A549 (cell line): ENCODE data around the gene SNX19.

Experiments
- FOSB ChIP-seq: fragments of 250-450 bp; sonication (Bioruptor Pico); IDR thresholded peaks from 2 replicates; pipeline ENCODE4 v1.5.0; 2020; ENCODE audit warnings: mild to moderate bottlenecking, moderate library complexity
- FOSL2 ChIP-seq, 2 experiments: fragments of 450-650 bp in 1 of 2; fragments of >200 bp in 1 of 2; sonication (Bioruptor Twin) in 1 of 2; formaldehyde crosslinking; IDR thresholded peaks; 2 replicates each; pipeline versions ENCODE4 v1.5.0 to v1.6.1; 2016 to 2020; ENCODE audit warnings: mild to moderate bottlenecking in 1 of 2, moderate library complexity in 1 of 2
- JUN ChIP-seq, 2 experiments: fragments of >200 bp; sonication (Bioruptor Twin); formaldehyde crosslinking; IDR thresholded peaks; 2 replicates in 1 of 2; 3 replicates in 1 of 2; pipeline ENCODE4 v1.6.1; 2016 to 2017
- NFE2L2 ChIP-seq: fragments of 150-350 bp; conservative IDR thresholded peaks from 2 replicates; pipeline ENCODE4 v1.6.1; 2014; ENCODE audit warnings: low read length
- PHF8 ChIP-seq: fragments of 200-600 bp; sonication (generic); IDR thresholded peaks from 2 replicates; pipeline ENCODE4 v1.6.1; 2016; ENCODE audit warnings: low read depth, mild to moderate bottlenecking, antibody characterized with exemption, moderate library complexity, borderline replicate concordance
- POLR2A ChIP-seq: IDR thresholded peaks from 2 replicates; pipeline ENCODE4 v1.6.1; 2012; ENCODE audit warnings: mild to moderate bottlenecking, low read length
- POLR2AphosphoS2 ChIP-seq: conservative IDR thresholded peaks from 2 replicates; pipeline ENCODE4 v1.6.1; 2012; ENCODE audit warnings: low read length, improper control_type of control experiment, inconsistent platforms
- RAD21 ChIP-seq, 2 experiments: fragments of >200 bp in 1 of 2; sonication (Bioruptor Twin) in 1 of 2; formaldehyde crosslinking in 1 of 2; IDR thresholded peaks in 1 of 2; conservative IDR thresholded peaks in 1 of 2; 2 replicates in 1 of 2; 3 replicates in 1 of 2; pipeline ENCODE4 v1.6.1; 2012 to 2018; ENCODE audit warnings: inconsistent platforms in 1 of 2
- RARB ChIP-seq: fragments of 250-450 bp; sonication (Bioruptor Pico); IDR thresholded peaks from 2 replicates; pipeline ENCODE4 v1.8.0; 2021; ENCODE audit warnings: mild to moderate bottlenecking, moderate library complexity
- SMC3 ChIP-seq: fragments of >200 bp; sonication (Bioruptor Twin); formaldehyde crosslinking; IDR thresholded peaks from 3 replicates; pipeline ENCODE4 v1.6.1; 2018; ENCODE audit warnings: inconsistent platforms
- ZSCAN20 ChIP-seq: fragments of 250-450 bp; sonication (Bioruptor Pico); IDR thresholded peaks from 2 replicates; pipeline ENCODE4 v1.8.0; 2022; ENCODE audit warnings: mild to moderate bottlenecking, moderate library complexity
- TF ChIP-seq, protein P1 (sequence below): fragments of >200 bp; sonication (Bioruptor Twin); formaldehyde crosslinking; IDR thresholded peaks from 3 replicates; pipeline ENCODE4 v1.5.1; 2016
- TF ChIP-seq, protein P2 (sequence below): fragments of 200-600 bp; sonication (generic); IDR thresholded peaks from 2 replicates; pipeline ENCODE4 v1.6.1; 2016; ENCODE audit warnings: antibody characterized with exemption, mild to moderate bottlenecking, moderate library complexity
- TF ChIP-seq, protein P3 (sequence below): fragments of >200 bp; sonication (Bioruptor Twin); formaldehyde crosslinking; IDR thresholded peaks from 3 replicates; pipeline ENCODE4 v1.6.1; 2016

DNA sequence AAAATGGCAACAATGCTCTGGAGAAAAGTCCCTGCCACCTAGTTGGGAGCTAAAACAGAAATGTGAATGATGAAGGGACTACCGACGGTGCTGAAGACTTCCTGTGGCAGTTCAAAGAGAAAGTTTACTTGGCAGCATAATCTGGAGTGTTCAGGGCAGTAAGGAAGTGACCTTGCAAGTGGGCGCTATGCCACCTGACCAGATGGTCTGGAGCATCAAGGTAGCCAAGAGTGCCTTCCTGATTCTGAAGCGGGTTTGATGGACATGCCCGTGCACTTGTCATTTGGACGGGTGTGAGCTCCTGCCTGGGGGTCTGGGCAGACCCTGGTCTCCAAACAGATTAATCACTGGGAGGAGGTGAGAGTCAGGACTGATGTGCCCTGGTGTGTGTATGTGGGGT lies 1.8 kb upstream of the SNX19 start:
- TF ChIP-seq POLR2A (no peak), RAD21 (conservative IDR thresholded peaks at IDR 0.05 in 1 of 2, IDR thresholded peaks at IDR 0.05 in 1 of 2) (no peak), NFE2L2 (no peak), ZSCAN20 (CRISPR knock-in tag) (no peak), FOSL2 (IDR thresholded peaks at IDR 0.05) (no peak), FOSL2 (CRISPR knock-in tag; IDR thresholded peaks at IDR 0.05) (no peak), POLR2AphosphoS2 (no peak), SMC3 (no peak), JUN (IDR thresholded peaks at IDR 0.05) (no peak), PHF8 (no peak), RARB (CRISPR knock-in tag) (no peak), FOSB (no peak)
- TF ChIP-seq, protein P1, sequence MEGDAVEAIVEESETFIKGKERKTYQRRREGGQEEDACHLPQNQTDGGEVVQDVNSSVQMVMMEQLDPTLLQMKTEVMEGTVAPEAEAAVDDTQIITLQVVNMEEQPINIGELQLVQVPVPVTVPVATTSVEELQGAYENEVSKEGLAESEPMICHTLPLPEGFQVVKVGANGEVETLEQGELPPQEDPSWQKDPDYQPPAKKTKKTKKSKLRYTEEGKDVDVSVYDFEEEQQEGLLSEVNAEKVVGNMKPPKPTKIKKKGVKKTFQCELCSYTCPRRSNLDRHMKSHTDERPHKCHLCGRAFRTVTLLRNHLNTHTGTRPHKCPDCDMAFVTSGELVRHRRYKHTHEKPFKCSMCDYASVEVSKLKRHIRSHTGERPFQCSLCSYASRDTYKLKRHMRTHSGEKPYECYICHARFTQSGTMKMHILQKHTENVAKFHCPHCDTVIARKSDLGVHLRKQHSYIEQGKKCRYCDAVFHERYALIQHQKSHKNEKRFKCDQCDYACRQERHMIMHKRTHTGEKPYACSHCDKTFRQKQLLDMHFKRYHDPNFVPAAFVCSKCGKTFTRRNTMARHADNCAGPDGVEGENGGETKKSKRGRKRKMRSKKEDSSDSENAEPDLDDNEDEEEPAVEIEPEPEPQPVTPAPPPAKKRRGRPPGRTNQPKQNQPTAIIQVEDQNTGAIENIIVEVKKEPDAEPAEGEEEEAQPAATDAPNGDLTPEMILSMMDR = no peak
- TF ChIP-seq, protein P2, sequence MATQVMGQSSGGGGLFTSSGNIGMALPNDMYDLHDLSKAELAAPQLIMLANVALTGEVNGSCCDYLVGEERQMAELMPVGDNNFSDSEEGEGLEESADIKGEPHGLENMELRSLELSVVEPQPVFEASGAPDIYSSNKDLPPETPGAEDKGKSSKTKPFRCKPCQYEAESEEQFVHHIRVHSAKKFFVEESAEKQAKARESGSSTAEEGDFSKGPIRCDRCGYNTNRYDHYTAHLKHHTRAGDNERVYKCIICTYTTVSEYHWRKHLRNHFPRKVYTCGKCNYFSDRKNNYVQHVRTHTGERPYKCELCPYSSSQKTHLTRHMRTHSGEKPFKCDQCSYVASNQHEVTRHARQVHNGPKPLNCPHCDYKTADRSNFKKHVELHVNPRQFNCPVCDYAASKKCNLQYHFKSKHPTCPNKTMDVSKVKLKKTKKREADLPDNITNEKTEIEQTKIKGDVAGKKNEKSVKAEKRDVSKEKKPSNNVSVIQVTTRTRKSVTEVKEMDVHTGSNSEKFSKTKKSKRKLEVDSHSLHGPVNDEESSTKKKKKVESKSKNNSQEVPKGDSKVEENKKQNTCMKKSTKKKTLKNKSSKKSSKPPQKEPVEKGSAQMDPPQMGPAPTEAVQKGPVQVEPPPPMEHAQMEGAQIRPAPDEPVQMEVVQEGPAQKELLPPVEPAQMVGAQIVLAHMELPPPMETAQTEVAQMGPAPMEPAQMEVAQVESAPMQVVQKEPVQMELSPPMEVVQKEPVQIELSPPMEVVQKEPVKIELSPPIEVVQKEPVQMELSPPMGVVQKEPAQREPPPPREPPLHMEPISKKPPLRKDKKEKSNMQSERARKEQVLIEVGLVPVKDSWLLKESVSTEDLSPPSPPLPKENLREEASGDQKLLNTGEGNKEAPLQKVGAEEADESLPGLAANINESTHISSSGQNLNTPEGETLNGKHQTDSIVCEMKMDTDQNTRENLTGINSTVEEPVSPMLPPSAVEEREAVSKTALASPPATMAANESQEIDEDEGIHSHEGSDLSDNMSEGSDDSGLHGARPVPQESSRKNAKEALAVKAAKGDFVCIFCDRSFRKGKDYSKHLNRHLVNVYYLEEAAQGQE = no peak
- TF ChIP-seq, protein P3, sequence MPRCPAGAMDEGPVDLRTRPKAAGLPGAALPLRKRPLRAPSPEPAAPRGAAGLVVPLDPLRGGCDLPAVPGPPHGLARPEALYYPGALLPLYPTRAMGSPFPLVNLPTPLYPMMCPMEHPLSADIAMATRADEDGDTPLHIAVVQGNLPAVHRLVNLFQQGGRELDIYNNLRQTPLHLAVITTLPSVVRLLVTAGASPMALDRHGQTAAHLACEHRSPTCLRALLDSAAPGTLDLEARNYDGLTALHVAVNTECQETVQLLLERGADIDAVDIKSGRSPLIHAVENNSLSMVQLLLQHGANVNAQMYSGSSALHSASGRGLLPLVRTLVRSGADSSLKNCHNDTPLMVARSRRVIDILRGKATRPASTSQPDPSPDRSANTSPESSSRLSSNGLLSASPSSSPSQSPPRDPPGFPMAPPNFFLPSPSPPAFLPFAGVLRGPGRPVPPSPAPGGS = no peak
